Endothelial cell (in vitro differentiated cells): ENCODE results near the gene SF3B1. TPM values are rescaled to one million over a fixed set of nuclear protein-coding genes. Genes with fewer than 3 reads are reported as not detected.
"Not testable (repeated sequence)": the region's sequence is repeated elsewhere in the genome, so short reads cannot be mapped to it uniquely, and the experiment has no call there.

ENCODE experiments used
- DNase-seq: peaks from one replicate; pipeline ENCODE4 v3.0.0; 2021; ENCODE audit warnings: low spot score
- H3K27ac Mint-ChIP-seq: one replicate; pipeline ENCODE4 v1.8.0; 2021; ENCODE audit warnings: mixed read lengths, inconsistent platforms; ENCODE audit not compliant: unreplicated experiment
- H3K27me3 Mint-ChIP-seq: one replicate; pipeline ENCODE4 v1.8.0; 2021; ENCODE audit warnings: mild to moderate bottlenecking, moderate library complexity, mixed read lengths, inconsistent platforms; ENCODE audit not compliant: unreplicated experiment
- H3K36me3 Mint-ChIP-seq: one replicate; pipeline ENCODE4 v1.8.0; 2021; ENCODE audit warnings: mild to moderate bottlenecking, low read depth, mixed read lengths, inconsistent platforms; ENCODE audit not compliant: unreplicated experiment
- H3K4me1 Mint-ChIP-seq: one replicate; pipeline ENCODE4 v1.8.0; 2021; ENCODE audit warnings: mild to moderate bottlenecking, mixed read lengths, inconsistent platforms; ENCODE audit not compliant: unreplicated experiment
- H3K4me3 Mint-ChIP-seq: one replicate; pipeline ENCODE4 v1.8.0; 2021; ENCODE audit warnings: mild to moderate bottlenecking, mixed read lengths, inconsistent platforms; ENCODE audit not compliant: unreplicated experiment
- H3K9me3 Mint-ChIP-seq: one replicate; pipeline ENCODE4 v1.8.0; 2021; ENCODE audit warnings: mixed read lengths, inconsistent platforms; ENCODE audit not compliant: unreplicated experiment
- CTCF ChIP-seq: fragments of 200-600 bp; sonication (generic); IDR thresholded peaks from one replicate; pipeline ENCODE4 v1.5.0; 2021; ENCODE audit warnings: antibody characterized with exemption; ENCODE audit not compliant: unreplicated experiment
- long read RNA-seq: library from polyadenylated mRNA; unstranded; transcript quantifications from one replicate; pipeline ENCODE4 v2.0.0, GENCODE V29; 2020; ENCODE audit not compliant: unreplicated experiment
- total RNA-seq: library from RNA; stranded (reverse); fragmentation: NEBNext Ultra II Directional; extraction: Animal tissue kit (Norgen Biotek cat#: 25700); gene quantifications from one replicate; pipeline ENCODE4 v1.2.1, GENCODE V29; 2021; ENCODE audit not compliant: unreplicated experiment

Gene SF3B1, protein sequence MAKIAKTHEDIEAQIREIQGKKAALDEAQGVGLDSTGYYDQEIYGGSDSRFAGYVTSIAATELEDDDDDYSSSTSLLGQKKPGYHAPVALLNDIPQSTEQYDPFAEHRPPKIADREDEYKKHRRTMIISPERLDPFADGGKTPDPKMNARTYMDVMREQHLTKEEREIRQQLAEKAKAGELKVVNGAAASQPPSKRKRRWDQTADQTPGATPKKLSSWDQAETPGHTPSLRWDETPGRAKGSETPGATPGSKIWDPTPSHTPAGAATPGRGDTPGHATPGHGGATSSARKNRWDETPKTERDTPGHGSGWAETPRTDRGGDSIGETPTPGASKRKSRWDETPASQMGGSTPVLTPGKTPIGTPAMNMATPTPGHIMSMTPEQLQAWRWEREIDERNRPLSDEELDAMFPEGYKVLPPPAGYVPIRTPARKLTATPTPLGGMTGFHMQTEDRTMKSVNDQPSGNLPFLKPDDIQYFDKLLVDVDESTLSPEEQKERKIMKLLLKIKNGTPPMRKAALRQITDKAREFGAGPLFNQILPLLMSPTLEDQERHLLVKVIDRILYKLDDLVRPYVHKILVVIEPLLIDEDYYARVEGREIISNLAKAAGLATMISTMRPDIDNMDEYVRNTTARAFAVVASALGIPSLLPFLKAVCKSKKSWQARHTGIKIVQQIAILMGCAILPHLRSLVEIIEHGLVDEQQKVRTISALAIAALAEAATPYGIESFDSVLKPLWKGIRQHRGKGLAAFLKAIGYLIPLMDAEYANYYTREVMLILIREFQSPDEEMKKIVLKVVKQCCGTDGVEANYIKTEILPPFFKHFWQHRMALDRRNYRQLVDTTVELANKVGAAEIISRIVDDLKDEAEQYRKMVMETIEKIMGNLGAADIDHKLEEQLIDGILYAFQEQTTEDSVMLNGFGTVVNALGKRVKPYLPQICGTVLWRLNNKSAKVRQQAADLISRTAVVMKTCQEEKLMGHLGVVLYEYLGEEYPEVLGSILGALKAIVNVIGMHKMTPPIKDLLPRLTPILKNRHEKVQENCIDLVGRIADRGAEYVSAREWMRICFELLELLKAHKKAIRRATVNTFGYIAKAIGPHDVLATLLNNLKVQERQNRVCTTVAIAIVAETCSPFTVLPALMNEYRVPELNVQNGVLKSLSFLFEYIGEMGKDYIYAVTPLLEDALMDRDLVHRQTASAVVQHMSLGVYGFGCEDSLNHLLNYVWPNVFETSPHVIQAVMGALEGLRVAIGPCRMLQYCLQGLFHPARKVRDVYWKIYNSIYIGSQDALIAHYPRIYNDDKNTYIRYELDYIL
- 401 TPM for total RNA-seq
- long read RNA-seq, full-length matches to known transcripts: 35 of 128 reads
- long read RNA-seq, partial matches to known transcripts: 77 of 128 reads
- long read RNA-seq, other reads (novel, unspliced or antisense): 16 of 128 reads

- H3K27ac Mint-ChIP-seq: peak within 1 kb of the TSS; percentile 100
These were observed at the start of gene SF3B1 for GRCh38 chr2:197434541-197435513. SF3B1 (minus strand) TSS chr2:197435028; CDS start chr2:197434999, 29 bp downstream.

DNA sequence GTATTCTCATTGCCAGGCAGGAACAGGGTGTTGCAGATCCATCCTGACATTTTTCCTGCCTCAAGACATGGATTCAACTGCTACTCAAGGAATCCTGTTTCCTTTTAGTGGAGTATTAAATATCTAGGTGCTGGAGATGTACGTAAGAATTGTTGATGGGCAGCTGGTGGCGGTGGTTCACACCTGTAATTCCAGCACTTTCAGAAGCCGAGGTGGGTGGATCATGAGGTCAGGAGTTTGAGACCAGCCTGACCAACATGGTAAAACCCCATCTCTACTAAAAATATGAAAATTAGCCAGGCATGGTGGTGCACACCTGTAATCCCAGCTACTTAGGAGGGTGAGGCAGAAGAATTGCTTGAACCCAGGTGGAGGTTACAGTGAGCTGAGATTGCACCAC, 49.4 kb upstream of the SF3B1 start:
- not testable (repeated sequence) for DNase-seq, H3K4me1 Mint-ChIP-seq, H3K27me3 Mint-ChIP-seq, H3K9me3 Mint-ChIP-seq, H3K4me3 Mint-ChIP-seq
- Mint-ChIP-seq H3K27ac (peak overlapping the region; percentile 31), H3K36me3 (peaks cover 41% of the 10 kb centered on the region)

More at GRCh38 chr2:197434541-197435513, at the start of gene SF3B1:
- Mint-ChIP-seq H3K9me3 (no peaks in the 10 kb centered on the region), H3K4me1 (peaks cover 41% of the 10 kb centered on the region), H3K4me3 (peak within 1 kb of the TSS; percentile 99), H3K36me3 (peaks cover 4% of the 10 kb centered on the region), H3K27me3 (peaks cover 13% of the 10 kb centered on the region)
- peak; percentile 99 for DNase-seq
- TF ChIP-seq CTCF: no peak

- no peaks in the 10 kb centered on the region for H3K9me3 Mint-ChIP-seq
- peaks cover 21% of the 10 kb centered on the region for H3K4me1 Mint-ChIP-seq
- H3K36me3 Mint-ChIP-seq: peaks cover 22% of the 10 kb centered on the region
- TF ChIP-seq CTCF: no peak
- H3K27me3 Mint-ChIP-seq: peaks cover 4% of the 10 kb centered on the region
- peak overlapping the region; percentile 10 for H3K4me3 Mint-ChIP-seq
- no peak for DNase-seq
- H3K27ac Mint-ChIP-seq: no peak overlapping the region
These were observed 45.6 kb upstream of the SF3B1 start for GRCh38 chr2:197480165-197481036.

GRCh38 chr2:197477797-197478196, 43.0 kb upstream of the SF3B1 start:
- no peak overlapping the region for H3K4me3 Mint-ChIP-seq
- H3K4me1 Mint-ChIP-seq: peaks cover 22% of the 10 kb centered on the region
- no peak for TF ChIP-seq CTCF
- H3K27ac Mint-ChIP-seq: peak overlapping the region; percentile 79
- DNase-seq: no peak
- peaks cover 17% of the 10 kb centered on the region for H3K36me3 Mint-ChIP-seq
- peaks cover 3% of the 10 kb centered on the region for H3K27me3 Mint-ChIP-seq
- H3K9me3 Mint-ChIP-seq: no peaks in the 10 kb centered on the region
